ENCODE measurements around the gene CTNNA3.

Gene CTNNA3

GRCh38 chr10:67306588-67307205 is 389.3 kb downstream of the CTNNA3 start:
- DNase-seq, result peak; percentile 7

- no peak for DNase-seq
Measured at GRCh38 chr10:67302701-67303100, 393.3 kb downstream of the CTNNA3 start.

- no peak for DNase-seq
Measured at GRCh38 chr10:67299761-67300160, 396.2 kb downstream of the CTNNA3 start.

GRCh38 chr10:67297637-67298181 is 398.3 kb downstream of the CTNNA3 start:
- DNase-seq, result no peak

GRCh38 chr10:67296926-67297325 is 399.1 kb downstream of the CTNNA3 start:
- no peak for DNase-seq

GRCh38 chr10:67288688-67289410 is 407.1 kb downstream of the CTNNA3 start:
- DNase-seq, result no peak

GRCh38 chr10:67284589-67284988 is 411.4 kb downstream of the CTNNA3 start:
- DNase-seq, result no peak

GRCh38 chr10:67282871-67283270 is 413.1 kb downstream of the CTNNA3 start:
- no peak for DNase-seq

GRCh38 chr10:67280405-67280804 is 415.6 kb downstream of the CTNNA3 start:
- DNase-seq, result no peak

- DNase-seq, result no peak
Measured at GRCh38 chr10:67277402-67277801, 418.6 kb downstream of the CTNNA3 start.

- no peak for DNase-seq
Measured at GRCh38 chr10:67269828-67270227, 426.2 kb downstream of the CTNNA3 start.

- no peak for DNase-seq
Measured at GRCh38 chr10:67268146-67268545, 427.8 kb downstream of the CTNNA3 start.

- DNase-seq, result no peak
Measured at GRCh38 chr10:67262675-67263074, 433.3 kb downstream of the CTNNA3 start.

GRCh38 chr10:67261300-67261797 is 434.6 kb downstream of the CTNNA3 start:
- DNase-seq, result no peak

GRCh38 chr10:67259319-67259929 is 436.6 kb downstream of the CTNNA3 start:
- no peak for DNase-seq

- no peak for DNase-seq
Measured at GRCh38 chr10:67257427-67258144, 438.4 kb downstream of the CTNNA3 start.

GRCh38 chr10:67257018-67257417 is 439.0 kb downstream of the CTNNA3 start:
- DNase-seq, result no peak

- DNase-seq, result no peak
Measured at GRCh38 chr10:67250686-67251085, 445.3 kb downstream of the CTNNA3 start.

GRCh38 chr10:67246066-67246555 is 449.9 kb downstream of the CTNNA3 start:
- no peak for DNase-seq

- DNase-seq, result no peak
Measured at GRCh38 chr10:67242528-67242927, 453.5 kb downstream of the CTNNA3 start.

- DNase-seq, result no peak
Measured at GRCh38 chr10:67241451-67241850, 454.5 kb downstream of the CTNNA3 start.

- DNase-seq, result no peak
Measured at GRCh38 chr10:67239864-67240497, 456.0 kb downstream of the CTNNA3 start.
